Islet precursor cell (in vitro differentiated cells): ENCODE data around the gene RUNX3.
"Not testable (repeated sequence)": the region's sequence is repeated elsewhere in the genome, so short reads cannot be mapped to it uniquely, and the experiment has no call there.

ENCODE experiments used
- DNase-seq: peaks from one replicate; pipeline ENCODE4 v3.0.0-alpha.2; 2018

RUNX3 gene

DNA sequence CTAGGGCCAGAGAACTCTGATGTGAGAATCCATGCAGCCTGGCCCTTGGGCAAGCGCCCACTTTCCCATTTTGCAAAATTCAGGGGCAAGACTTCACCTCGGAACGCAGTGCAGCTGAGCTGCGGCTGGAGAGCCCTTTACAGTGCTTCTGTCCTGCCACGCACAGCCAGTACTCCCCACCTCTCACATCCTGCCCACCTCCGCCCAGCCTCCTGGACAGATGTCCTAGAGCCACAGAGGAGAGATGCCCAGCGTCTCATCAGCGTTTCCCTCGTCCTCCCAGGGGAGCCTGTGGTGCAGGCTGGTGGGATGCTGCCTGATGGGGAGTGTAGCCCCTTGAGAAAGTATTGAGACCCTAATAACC, 29.6 kb downstream of the RUNX3 start:
- peak; percentile 50 for DNase-seq

GRCh38 chr1:24899581-24900485, 30.2 kb downstream of the RUNX3 start:
- DNase-seq, result peak; percentile 51

DNA sequence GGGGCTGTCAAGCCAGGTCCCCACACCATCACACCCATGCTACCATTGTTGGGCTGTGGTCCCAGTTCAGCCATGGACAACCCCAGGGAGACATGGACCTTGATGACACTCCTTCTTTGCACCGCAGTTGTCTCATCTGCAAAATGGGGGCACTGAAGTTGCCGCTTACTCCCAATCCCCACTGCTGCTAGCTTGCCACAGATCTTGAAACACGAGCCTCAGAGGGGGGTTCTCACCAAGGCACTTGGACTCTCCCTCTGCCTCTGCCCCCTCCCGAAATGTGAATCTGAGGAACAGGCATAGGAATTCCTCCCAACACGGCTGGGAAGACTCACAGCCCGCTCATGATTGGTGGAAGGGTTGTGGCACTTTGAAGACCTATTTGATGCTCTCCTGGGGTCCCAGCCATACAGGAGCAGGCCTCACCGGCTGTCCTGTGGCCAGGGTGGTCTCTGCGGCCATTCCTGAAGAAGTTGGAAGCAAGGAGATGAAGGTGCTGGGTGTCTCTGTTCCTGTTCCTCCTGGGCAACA, 31.1 kb downstream of the RUNX3 start:
- DNase-seq, result peak; percentile 29

DNA sequence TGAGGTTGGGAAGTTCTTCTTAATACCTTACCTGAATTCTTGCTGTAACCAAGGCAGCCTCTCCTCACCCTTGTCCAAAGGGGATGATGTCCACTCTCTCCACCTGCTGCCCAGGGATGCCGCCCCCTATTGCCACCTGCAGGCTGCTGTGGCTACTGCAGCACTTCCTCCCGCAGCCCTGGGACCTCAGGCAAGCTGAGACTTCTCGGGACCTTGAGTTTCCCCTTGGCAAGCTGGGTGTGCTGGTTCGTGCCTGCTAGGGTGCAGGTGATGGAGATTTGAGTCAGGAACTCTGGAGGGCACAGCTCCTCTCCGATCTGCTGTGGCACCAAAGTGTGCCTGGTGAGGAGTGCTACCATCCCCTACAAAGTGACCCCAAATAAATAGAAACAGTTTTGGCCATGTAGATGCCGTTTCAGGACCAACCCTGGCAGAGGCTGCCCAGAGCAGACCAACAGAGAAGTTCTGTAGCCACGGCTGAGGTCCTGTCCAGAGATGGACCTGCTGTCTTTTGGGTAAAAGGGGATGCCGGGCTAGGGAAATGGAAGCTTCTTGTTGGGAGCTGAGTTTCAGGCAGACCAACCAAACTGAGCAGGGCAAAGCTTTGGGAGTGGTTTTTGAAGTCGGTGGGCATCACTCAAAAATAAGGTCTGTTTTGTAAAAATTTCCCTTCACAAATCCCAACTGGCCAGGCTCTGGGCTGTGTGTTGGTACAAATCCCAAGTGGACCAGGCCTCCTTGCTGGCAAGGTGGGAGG, 31.7 kb downstream of the RUNX3 start:
- peak; percentile 84 for DNase-seq

GRCh38 chr1:24897263-24898151, 32.6 kb downstream of the RUNX3 start:
- DNase-seq, result peak; percentile 41

DNA sequence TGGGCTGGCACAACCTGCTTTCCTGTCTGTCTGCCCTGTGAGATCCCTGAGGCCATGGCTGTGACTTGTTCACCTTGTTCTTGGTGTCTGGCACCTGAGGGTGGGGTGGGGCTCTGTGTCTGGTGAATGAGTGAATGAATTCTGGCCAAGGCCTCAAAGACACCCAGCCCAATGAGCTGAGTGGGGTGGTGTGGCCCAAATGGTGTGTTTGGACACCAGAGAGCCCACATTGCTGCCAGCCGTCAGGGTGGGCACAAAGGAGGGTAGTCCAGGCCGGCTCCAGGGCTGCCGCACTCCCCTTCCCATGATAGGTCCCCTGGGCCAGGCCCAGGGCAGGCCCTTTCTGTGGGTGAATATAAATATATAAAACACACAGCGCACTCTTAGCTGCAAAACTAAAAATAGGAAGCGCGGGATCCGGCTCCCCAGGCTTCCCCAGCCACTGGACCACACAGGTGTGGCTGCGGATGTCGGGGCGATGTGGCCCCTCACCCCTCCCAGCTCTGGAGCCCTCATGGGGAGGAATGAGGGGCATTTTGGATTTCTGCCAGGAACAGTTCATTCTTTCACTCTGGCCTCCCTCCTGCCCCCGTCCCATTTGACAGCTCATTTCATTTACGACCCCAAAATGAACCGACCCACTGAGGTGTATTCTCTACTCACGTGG, 33.3 kb downstream of the RUNX3 start:
- DNase-seq, result peak; percentile 36

- peak; percentile 21 for DNase-seq
Observed at GRCh38 chr1:24896176-24896575, 33.9 kb downstream of the RUNX3 start.

DNA sequence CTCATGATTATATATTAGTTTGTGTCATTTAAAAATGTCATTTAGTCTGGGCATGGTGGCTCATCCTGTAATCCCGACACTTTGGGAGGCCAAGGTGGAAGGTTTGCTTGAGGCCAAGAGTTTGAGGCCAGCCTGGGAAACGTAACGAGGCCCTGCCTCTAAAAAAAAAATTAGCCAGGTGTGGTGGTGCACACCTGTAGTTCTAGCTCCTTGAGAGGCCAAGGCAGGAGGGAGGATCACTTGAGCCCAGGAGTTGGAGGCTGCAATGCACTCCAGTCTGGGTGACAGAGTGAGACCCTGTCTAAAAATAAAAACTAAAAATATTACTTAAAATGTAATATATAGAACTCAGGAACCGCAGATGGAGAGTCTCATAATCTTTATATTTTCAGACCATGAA, 34.6 kb downstream of the RUNX3 start:
- peak; percentile 14 for DNase-seq

GRCh38 chr1:24894002-24894401, 36.1 kb downstream of the RUNX3 start:
- no peak for DNase-seq

- DNase-seq, result peak; percentile 17
Observed at GRCh38 chr1:24893431-24893830, 36.6 kb downstream of the RUNX3 start.

DNA sequence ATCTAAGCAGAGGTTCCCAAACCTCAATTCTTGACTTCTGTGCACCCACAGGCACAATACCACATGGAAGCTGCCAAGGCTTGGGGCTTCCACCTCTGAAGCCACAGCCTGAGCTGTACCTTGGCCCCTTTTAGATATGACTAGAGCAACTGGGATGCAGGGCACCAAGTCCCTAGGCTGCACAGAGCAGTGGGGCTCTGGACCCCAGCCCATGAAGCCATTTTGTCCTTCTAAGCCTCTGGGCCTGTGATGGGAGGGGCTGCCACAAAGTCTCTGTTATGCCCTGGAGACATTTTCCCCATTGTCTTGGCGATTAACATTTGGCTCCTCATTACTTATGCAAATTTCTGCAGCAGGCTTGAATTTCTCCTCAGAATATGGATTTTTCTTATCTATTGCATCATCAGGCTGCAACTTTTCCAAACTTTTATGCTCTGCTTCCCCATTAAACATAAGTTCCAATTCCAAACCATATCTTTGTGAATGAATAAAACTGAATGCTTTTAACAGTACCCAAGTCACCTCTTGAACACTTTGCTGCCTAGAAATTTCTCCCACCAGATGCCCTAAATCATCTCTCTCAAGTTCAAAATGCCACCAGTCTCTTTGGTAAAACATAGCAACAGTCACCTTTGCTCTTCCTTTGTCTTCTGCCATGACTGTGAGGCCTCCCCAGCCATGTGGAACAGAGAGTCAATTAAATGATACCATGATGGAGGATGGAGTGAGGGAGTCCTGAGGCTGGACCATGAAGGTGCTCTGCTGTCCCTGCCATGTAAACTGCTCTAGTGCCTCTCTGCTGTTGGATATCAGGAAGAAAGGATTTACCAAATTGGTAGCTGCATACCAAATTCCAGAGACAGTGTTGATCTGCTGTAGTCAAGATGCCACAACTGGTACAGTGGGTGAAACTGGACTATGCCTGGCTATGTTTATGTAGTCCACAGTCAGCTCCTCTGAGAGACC, 37.6 kb downstream of the RUNX3 start:
- peak; percentile 15 for DNase-seq

GRCh38 chr1:24891367-24891766, 38.7 kb downstream of the RUNX3 start:
- DNase-seq, result not testable (repeated sequence)

GRCh38 chr1:24890887-24891286, 39.2 kb downstream of the RUNX3 start:
- DNase-seq, result no peak

DNA sequence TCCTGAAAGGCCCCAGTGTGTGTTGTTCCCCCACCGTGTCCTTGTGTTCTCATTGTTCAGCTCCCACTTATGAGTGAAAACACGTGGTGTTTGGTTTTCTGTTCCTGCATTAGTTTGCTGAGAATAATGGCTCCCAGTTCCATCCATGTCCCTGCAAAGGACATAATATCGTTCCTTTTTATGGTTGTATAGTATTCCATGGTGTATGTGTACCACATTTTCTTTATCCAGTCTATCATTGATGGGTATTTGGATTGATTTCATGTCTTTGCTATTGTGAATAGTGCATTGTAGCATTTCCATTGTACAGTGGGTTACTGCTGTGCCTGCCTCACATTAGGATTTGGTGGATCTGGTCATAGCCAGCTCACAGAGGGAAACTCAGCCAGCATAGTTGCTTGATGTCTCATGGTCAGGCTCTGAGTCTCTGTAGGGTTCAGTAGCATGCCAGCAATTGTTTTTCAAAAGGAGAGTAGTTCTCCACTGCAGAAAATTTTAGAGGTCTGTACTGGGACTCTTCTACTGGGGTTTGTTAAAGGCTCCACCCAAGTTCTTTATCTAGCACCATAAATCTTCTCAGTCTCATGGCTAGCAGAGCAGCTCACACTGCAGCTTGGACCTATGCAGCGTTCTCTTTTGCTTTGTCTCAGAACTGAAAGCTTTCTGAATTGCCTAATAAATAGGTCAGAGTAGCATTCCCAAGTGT, 41.0 kb downstream of the RUNX3 start:
- DNase-seq, result peak; percentile 30

DNA sequence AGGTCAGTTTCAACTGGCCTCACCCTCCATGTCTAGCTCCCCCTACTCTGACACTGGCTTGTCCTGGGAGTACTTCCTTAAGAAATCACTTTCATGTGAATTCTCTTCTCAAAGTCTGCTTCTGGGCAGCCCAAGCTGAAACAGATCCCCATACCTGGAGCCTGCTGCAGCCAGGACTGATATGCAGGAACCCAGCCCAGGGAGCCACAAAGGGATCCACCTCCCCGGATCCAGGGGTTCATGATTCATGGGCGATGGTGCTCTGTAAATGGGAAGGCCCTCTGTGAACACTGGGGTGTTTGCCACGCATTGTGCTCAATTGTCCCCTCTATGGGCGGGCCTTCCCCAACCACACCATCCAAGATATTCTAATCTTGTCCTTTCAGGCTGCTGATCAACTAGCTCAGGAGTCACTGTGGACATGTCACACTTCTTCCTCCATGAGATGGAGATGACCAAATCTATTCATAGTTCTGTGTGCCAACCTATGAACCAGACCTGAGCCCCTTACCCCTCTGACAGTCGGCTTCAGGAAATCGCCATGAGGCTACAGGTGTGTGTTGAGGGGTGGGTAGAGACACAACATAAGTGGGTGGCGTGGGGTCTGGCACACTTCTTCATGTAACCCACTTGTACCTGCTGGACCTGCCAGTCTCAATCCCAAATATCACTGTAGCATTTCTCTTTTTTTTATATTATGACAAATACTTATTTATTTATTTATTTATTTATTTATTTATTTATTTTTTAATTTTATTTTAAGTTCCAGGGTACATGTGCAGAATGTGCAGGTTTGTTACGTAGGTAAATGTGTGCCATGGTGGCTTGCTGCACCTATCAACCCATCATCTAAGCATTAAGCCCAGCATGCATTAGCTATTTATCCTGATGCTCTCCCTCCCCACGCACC, 41.8 kb downstream of the RUNX3 start:
- DNase-seq, result peak; percentile 17

DNA sequence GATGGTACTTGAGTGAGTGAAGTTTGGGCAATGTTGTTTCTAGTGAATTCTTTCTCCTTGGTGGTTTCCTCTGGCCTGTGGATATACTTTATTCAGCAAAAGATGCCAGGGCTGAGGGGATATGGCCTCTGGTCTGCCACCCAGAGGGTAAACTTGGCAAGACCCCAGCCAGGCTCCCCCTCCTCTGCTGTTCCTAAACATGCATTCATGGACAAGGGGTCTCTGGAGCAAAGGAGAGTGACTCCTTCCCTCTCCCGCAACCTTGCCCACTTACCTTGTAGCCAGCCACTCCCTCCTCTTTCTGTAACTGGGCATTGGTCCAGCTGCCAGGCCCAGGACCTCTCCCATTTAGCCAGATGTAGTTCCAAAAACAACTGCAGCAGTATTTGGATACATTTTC, 43.8 kb downstream of the RUNX3 start:
- DNase-seq, result peak; percentile 31

DNA sequence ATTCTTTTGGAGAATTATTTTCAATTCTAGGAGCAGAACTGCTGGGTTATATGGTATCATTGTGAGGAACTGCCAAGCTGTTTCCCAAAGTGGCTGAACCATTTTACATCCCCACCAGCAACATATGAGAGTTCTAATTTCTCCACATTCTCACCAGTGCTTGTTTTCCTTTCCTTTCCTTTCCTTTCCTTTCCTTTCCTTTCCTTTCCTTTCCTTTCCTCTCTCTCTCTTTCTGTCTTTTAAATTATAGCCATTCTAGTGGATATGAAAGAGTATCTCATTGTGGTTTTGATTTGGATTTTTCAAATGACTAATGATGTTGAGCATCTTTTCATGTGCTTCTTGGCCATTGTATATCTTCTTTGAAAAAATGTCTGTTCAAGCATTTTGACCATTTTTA, 45.3 kb downstream of the RUNX3 start:
- DNase-seq, result no peak

GRCh38 chr1:24881034-24881433, 49.0 kb downstream of the RUNX3 start:
- DNase-seq, result no peak
